ENCODE results near the gene GYG2. TPM values are rescaled to one million over a fixed set of nuclear protein-coding genes. Genes with fewer than 3 reads are reported as not detected.

GYG2 gene
- total RNA-seq, 1 experiment from 2014 or later, result 0.58 TPM

DNA sequence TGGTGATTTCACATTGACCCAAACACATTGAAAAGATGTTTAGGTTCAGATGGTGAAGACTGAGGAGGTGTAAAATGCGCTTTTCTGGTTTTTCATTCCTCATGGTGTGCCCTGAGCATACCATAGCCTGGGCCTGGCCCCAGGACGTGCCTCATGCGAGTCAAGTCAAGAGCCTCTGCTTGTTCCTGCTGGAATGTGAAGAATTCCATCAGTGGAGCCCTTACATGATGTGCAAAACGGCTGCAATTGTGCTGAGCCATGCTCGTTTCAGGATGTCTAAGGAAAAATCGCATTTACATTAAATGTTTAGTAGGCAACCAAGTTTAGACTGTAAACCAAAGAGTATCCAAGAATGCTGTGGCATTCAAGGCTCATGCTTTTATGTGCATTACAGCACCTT lies 34.9 kb downstream of the GYG2 start:
- no peak overlapping the region for H3K9ac ChIP-seq (ENCODE audit: low read length)
- no peaks in the 10 kb centered on the region for H3F3A ChIP-seq (ENCODE audit: low read length, unreplicated experiment)
- no peaks in the 10 kb centered on the region for H3K4me1 ChIP-seq (ENCODE audit: insufficient read depth, low read length)
- no peaks in the 10 kb centered on the region for H3K36me3 ChIP-seq (ENCODE audit: low read depth, low read length)
- no peak overlapping the region for H3K4me2 ChIP-seq (ENCODE audit: low read length)
- CTCF ChIA-PET, result no interaction called here
- POLR2A ChIA-PET (ENCODE audit: unreplicated experiment), result no interaction called here
- H4K20me1 ChIP-seq (ENCODE audit: low read length), result no peaks in the 10 kb centered on the region
- H3K9me3 ChIP-seq (ENCODE audit: low read length), result no peaks in the 10 kb centered on the region
- H3K27me3 ChIP-seq (ENCODE audit: low read length), result peaks cover 34% of the 10 kb centered on the region
- TF ChIP-seq EZH2 (IDR thresholded peaks at IDR 0.05; ENCODE audit: low read length, unreplicated experiment) (no peak), EZH2phosphoT487 (IDR thresholded peaks at IDR 0.05; ENCODE audit: borderline replicate concordance, low read length) (no peak)
- TF ChIP-seq, protein P1, sequence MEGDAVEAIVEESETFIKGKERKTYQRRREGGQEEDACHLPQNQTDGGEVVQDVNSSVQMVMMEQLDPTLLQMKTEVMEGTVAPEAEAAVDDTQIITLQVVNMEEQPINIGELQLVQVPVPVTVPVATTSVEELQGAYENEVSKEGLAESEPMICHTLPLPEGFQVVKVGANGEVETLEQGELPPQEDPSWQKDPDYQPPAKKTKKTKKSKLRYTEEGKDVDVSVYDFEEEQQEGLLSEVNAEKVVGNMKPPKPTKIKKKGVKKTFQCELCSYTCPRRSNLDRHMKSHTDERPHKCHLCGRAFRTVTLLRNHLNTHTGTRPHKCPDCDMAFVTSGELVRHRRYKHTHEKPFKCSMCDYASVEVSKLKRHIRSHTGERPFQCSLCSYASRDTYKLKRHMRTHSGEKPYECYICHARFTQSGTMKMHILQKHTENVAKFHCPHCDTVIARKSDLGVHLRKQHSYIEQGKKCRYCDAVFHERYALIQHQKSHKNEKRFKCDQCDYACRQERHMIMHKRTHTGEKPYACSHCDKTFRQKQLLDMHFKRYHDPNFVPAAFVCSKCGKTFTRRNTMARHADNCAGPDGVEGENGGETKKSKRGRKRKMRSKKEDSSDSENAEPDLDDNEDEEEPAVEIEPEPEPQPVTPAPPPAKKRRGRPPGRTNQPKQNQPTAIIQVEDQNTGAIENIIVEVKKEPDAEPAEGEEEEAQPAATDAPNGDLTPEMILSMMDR (conservative IDR thresholded peaks at IDR 0.05; ENCODE audit: low read depth, low read length), result no peak
- ATAC-seq (no peak), DNase-seq (no peak)
- H3K79me2 ChIP-seq (ENCODE audit: low read length), result no peaks in the 10 kb centered on the region
- no peak overlapping the region for H2AFZ ChIP-seq (ENCODE audit: low read length)
- no peak overlapping the region for H3K4me3 ChIP-seq (ENCODE audit: low read length)
- no peaks in the 10 kb centered on the region for H3K9me2 ChIP-seq (replicated peaks; ENCODE audit: low read length)
- intact Hi-C loops (cut with micrococcal nuclease), result no loop called here
- no TSS peak for BruUV-seq (replicated peaks)
- H3K27ac ChIP-seq (ENCODE audit: low read length), result no peak overlapping the region

DNA sequence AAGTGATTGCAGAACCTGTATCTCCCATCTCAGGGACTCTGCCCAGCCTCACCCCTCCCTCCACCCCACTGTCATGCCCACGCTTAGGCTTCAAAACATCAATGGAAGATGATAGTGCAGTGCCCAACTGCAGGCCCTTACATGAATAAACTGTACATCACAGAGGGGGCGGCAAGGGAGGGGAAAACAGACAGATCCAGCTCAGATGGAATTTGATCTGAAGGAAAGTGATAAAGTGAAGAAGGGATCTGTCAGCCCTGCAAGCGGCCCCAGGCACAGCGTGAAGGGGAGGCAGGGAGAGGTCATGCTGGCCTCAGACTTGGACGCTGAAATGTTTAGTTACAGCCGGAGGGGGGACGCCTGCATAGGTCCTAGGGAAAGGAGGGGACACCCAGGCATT lies 38.5 kb downstream of the GYG2 start:
- no TSS peak for BruUV-seq (replicated peaks)
- ChIA-PET POLR2A (ENCODE audit: unreplicated experiment) (no interaction called here), CTCF (no interaction called here)
- Histone ChIP-seq H3K9ac (ENCODE audit: low read length) (no peak overlapping the region), H3K36me3 (ENCODE audit: low read depth, low read length) (no peaks in the 10 kb centered on the region), H3K27me3 (ENCODE audit: low read length) (peaks cover 29% of the 10 kb centered on the region), H3K9me2 (replicated peaks; ENCODE audit: low read length) (no peaks in the 10 kb centered on the region), H3F3A (ENCODE audit: low read length, unreplicated experiment) (no peaks in the 10 kb centered on the region), H3K4me3 (ENCODE audit: low read length) (no peak overlapping the region), H3K9me3 (ENCODE audit: low read length) (no peaks in the 10 kb centered on the region), H3K27ac (ENCODE audit: low read length) (no peak overlapping the region), H4K20me1 (ENCODE audit: low read length) (no peaks in the 10 kb centered on the region), H3K4me2 (ENCODE audit: low read length) (no peak overlapping the region), H3K4me1 (ENCODE audit: insufficient read depth, low read length) (no peaks in the 10 kb centered on the region), H2AFZ (ENCODE audit: low read length) (no peak overlapping the region), H3K79me2 (ENCODE audit: low read length) (no peaks in the 10 kb centered on the region)
- intact Hi-C loops (cut with micrococcal nuclease), result no loop called here
- TF ChIP-seq, protein P1 (conservative IDR thresholded peaks at IDR 0.05; ENCODE audit: low read depth, low read length), result no peak
- TF ChIP-seq EZH2 (IDR thresholded peaks at IDR 0.05; ENCODE audit: low read length, unreplicated experiment) (no peak), EZH2phosphoT487 (IDR thresholded peaks at IDR 0.05; ENCODE audit: borderline replicate concordance, low read length) (no peak)
- DNase-seq (no peak), ATAC-seq (no peak)

GRCh38 chrX:2870650-2871049 lies 41.9 kb downstream of the GYG2 start:
- no TSS peak for BruUV-seq (replicated peaks)
- Histone ChIP-seq H3K9ac (ENCODE audit: low read length) (no peak overlapping the region), H3F3A (ENCODE audit: low read length, unreplicated experiment) (no peaks in the 10 kb centered on the region), H3K4me2 (ENCODE audit: low read length) (no peak overlapping the region), H3K36me3 (ENCODE audit: low read depth, low read length) (no peaks in the 10 kb centered on the region), H3K4me3 (ENCODE audit: low read length) (no peak overlapping the region), H3K79me2 (ENCODE audit: low read length) (no peaks in the 10 kb centered on the region), H3K4me1 (ENCODE audit: insufficient read depth, low read length) (no peaks in the 10 kb centered on the region), H4K20me1 (ENCODE audit: low read length) (no peaks in the 10 kb centered on the region), H3K9me2 (replicated peaks; ENCODE audit: low read length) (no peaks in the 10 kb centered on the region), H3K27me3 (ENCODE audit: low read length) (peaks cover 7% of the 10 kb centered on the region; the same call in 1 of the 2 replicates), H3K9me3 (ENCODE audit: low read length) (no peaks in the 10 kb centered on the region), H2AFZ (ENCODE audit: low read length) (no peak overlapping the region), H3K27ac (ENCODE audit: low read length) (no peak overlapping the region)
- DNase-seq, result no peak
- POLR2A ChIA-PET (ENCODE audit: unreplicated experiment), result no interaction called here
- no peak for ATAC-seq
- CTCF ChIA-PET, result no interaction called here
- intact Hi-C loops (cut with micrococcal nuclease), result no loop called here
- TF ChIP-seq, protein P1 (conservative IDR thresholded peaks at IDR 0.05; ENCODE audit: low read depth, low read length), result no peak
- no peak for TF ChIP-seq EZH2phosphoT487 (IDR thresholded peaks at IDR 0.05; ENCODE audit: borderline replicate concordance, low read length)
- TF ChIP-seq EZH2 (IDR thresholded peaks at IDR 0.05; ENCODE audit: low read length, unreplicated experiment), result no peak

Measured in PC-3 (cell line).